Type B pancreatic cell (in vitro differentiated cells): ENCODE data around the gene GATA1. TPM values are rescaled to one million over a fixed set of nuclear protein-coding genes. Genes with fewer than 3 reads are reported as not detected.

ENCODE experiments used
- DNase-seq: peaks from one replicate; pipeline ENCODE4 v3.0.0; 2021; ENCODE audit warnings: mixed read lengths; ENCODE audit not compliant: unreplicated experiment; ENCODE audit errors: extremely low spot score
- H3K27ac Mint-ChIP-seq: 2 replicates; pipeline ENCODE4 v1.8.0; 2021; ENCODE audit warnings: mild to moderate bottlenecking, mixed read lengths
- H3K27me3 Mint-ChIP-seq: 2 replicates; pipeline ENCODE4 v1.8.0; 2021; ENCODE audit warnings: mixed read lengths
- H3K36me3 Mint-ChIP-seq: 2 replicates; pipeline ENCODE4 v1.8.0; 2021; ENCODE audit warnings: mixed read lengths
- H3K4me1 Mint-ChIP-seq: one replicate; pipeline ENCODE4 v1.8.0; 2021; ENCODE audit warnings: mixed read lengths; ENCODE audit not compliant: unreplicated experiment
- H3K4me3 Mint-ChIP-seq: 2 replicates; pipeline ENCODE4 v1.8.0; 2021; ENCODE audit warnings: mild to moderate bottlenecking, mixed read lengths
- H3K9me3 Mint-ChIP-seq: 2 replicates; pipeline ENCODE4 v1.8.0; 2021; ENCODE audit warnings: mixed read lengths
- total RNA-seq: library from RNA; stranded (reverse); gene quantifications from 2 replicates; pipeline ENCODE4 v1.2.1, GENCODE V29; 2021; ENCODE audit warnings: low replicate concordance
- TF ChIP-seq, protein P1 (sequence below): fragments of 200-600 bp; sonication (generic); conservative IDR thresholded peaks from 2 replicates; pipeline ENCODE4 v1.5.0; 2021; ENCODE audit warnings: antibody characterized with exemption, mild to moderate bottlenecking

Gene GATA1
- total RNA-seq, 1 donor from 2014 or later = not detected

DNA sequence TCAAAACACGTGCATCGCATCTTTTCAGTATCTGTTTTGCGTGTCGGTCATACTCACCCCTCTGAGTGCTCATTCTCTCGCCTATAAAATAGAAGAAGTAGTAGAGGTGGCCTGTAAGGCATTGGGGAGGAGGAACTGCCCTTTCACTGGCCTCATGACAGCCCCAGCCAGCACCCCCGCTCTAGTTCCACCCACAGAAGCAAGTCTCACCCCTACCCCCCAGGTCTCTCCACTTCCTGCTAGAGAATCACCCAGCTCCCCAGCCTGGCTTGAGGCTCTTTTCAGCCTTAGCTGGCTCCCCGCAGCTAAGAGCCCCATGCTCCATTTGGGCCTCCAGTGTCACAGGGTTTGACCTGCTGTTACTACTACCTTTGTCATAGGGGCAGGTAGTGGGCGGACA lies 27.3 kb downstream of the GATA1 start:
- H3K27me3 Mint-ChIP-seq = no peaks in the 10 kb centered on the region
- no peaks in the 10 kb centered on the region for H3K4me1 Mint-ChIP-seq
- H3K27ac Mint-ChIP-seq = no peak overlapping the region
- TF ChIP-seq, protein P1, sequence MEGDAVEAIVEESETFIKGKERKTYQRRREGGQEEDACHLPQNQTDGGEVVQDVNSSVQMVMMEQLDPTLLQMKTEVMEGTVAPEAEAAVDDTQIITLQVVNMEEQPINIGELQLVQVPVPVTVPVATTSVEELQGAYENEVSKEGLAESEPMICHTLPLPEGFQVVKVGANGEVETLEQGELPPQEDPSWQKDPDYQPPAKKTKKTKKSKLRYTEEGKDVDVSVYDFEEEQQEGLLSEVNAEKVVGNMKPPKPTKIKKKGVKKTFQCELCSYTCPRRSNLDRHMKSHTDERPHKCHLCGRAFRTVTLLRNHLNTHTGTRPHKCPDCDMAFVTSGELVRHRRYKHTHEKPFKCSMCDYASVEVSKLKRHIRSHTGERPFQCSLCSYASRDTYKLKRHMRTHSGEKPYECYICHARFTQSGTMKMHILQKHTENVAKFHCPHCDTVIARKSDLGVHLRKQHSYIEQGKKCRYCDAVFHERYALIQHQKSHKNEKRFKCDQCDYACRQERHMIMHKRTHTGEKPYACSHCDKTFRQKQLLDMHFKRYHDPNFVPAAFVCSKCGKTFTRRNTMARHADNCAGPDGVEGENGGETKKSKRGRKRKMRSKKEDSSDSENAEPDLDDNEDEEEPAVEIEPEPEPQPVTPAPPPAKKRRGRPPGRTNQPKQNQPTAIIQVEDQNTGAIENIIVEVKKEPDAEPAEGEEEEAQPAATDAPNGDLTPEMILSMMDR = no peak
- no peaks in the 10 kb centered on the region for H3K9me3 Mint-ChIP-seq
- H3K4me3 Mint-ChIP-seq = no peak overlapping the region
- no peak for DNase-seq
- no peaks in the 10 kb centered on the region for H3K36me3 Mint-ChIP-seq

DNA sequence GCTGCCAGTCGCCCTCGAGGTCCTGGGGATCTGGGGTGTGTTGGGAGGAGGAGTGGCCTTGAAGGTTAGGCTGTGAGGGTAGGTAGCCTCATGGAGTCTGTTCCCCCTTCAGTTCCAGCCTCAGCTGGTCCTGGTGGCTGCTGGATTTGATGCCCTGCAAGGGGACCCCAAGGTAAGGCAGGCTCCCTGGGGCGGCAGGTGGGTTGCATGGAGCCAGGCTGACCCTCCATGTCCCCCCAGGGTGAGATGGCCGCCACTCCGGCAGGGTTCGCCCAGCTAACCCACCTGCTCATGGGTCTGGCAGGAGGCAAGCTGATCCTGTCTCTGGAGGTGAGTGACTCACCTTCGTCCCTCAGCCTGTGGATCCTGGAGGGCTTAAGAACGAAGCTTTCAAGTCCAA lies 28.3 kb downstream of the GATA1 start:
- Mint-ChIP-seq H3K4me1 (no peaks in the 10 kb centered on the region), H3K36me3 (no peaks in the 10 kb centered on the region), H3K27ac (no peak overlapping the region), H3K4me3 (no peak overlapping the region), H3K27me3 (no peaks in the 10 kb centered on the region), H3K9me3 (no peaks in the 10 kb centered on the region)
- no peak for DNase-seq
- TF ChIP-seq, protein P1 = no peak

DNA sequence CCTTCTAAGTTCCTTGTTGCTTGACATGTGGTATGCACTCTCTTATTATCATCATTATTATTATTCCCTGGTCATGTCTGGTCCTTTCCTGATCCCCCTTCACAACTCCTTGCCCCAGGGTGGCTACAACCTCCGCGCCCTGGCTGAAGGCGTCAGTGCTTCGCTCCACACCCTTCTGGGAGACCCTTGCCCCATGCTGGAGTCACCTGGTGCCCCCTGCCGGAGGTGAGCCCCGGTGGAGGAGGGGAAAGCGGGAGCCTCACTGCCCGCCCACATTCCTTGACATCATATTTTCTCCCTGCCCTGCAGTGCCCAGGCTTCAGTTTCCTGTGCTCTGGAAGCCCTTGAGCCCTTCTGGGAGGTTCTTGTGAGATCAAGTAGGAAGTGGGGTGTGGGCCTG lies 28.9 kb downstream of the GATA1 start:
- H3K9me3 Mint-ChIP-seq = no peaks in the 10 kb centered on the region
- TF ChIP-seq, protein P1 = no peak
- DNase-seq = no peak

DNA sequence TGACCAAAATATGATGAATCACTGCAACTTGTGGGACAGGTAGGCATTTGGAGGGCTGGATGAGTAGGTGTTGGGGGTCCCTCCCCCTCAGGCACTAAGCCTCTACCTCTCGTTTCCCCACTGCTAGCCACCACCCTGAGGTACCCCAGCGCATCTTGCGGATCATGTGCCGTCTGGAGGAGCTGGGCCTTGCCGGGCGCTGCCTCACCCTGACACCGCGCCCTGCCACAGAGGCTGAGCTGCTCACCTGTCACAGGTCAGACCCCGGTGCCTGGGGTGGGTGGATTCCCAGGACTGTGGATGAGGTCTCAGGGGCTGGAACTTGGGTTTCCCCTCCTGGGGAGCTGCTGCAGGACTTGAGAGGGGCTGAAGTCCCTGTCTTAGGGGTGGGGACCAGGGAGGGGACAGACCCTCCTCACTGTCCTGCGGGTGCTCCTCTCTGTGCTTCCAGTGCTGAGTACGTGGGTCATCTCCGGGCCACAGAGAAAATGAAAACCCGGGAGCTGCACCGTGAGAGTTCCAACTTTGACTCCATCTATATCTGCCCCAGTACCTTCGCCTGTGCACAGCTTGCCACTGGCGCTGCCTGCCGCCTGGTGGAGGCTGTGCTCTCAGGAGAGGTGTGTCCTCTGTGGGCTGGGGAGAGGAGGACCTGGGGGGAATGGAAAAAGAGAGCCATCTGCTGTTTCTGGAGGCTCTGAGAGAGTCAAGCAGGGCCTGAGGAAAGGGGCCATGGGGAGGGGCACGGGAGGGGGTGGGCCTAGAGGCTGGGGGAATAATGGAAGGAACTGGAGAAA lies 29.8 kb downstream of the GATA1 start:
- Mint-ChIP-seq H3K27ac (no peak overlapping the region), H3K9me3 (no peaks in the 10 kb centered on the region), H3K36me3 (no peaks in the 10 kb centered on the region), H3K4me1 (no peaks in the 10 kb centered on the region), H3K27me3 (no peaks in the 10 kb centered on the region), H3K4me3 (no peak overlapping the region)
- TF ChIP-seq, protein P1 = no peak
- DNase-seq = no peak

More for the DNA sequence above, 28.9 kb downstream of the GATA1 start:
- no peaks in the 10 kb centered on the region for H3K27me3 Mint-ChIP-seq
- no peak overlapping the region for H3K4me3 Mint-ChIP-seq
- no peaks in the 10 kb centered on the region for H3K36me3 Mint-ChIP-seq
- no peak overlapping the region for H3K27ac Mint-ChIP-seq
- H3K4me1 Mint-ChIP-seq = no peaks in the 10 kb centered on the region

DNA sequence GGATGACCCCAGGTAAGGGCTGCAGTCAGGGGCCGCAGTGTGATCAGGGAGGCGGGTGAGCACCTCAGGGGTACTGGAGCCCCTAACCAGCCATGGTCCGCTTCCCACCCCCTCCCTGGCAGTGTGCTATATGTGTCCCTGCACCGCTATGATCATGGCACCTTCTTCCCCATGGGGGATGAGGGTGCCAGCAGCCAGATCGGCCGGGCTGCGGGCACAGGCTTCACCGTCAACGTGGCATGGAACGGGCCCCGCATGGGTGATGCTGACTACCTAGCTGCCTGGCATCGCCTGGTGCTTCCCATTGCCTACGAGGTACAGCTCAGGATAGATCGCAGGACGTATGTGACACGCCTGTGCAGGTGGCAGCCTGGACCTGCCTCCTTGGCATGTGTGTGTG lies 31.7 kb downstream of the GATA1 start:
- no peaks in the 10 kb centered on the region for H3K4me1 Mint-ChIP-seq
- no peak for DNase-seq
- peaks cover 3% of the 10 kb centered on the region for H3K36me3 Mint-ChIP-seq
- no peaks in the 10 kb centered on the region for H3K9me3 Mint-ChIP-seq
- no peaks in the 10 kb centered on the region for H3K27me3 Mint-ChIP-seq
- no peak overlapping the region for H3K27ac Mint-ChIP-seq
- TF ChIP-seq, protein P1 = no peak
- no peak overlapping the region for H3K4me3 Mint-ChIP-seq
